ENCODE data around the gene SMYD5. TPM values are rescaled to one million over a fixed set of nuclear protein-coding genes. Genes with fewer than 3 reads are reported as not detected.

The SMYD5 gene
- total RNA-seq, 2 experiments from 2014 or later, result 39.1 to 46.7 TPM

GRCh38 chr2:73223821-73224220 is 9.8 kb downstream of the SMYD5 start:
- H3K27me3 Mint-ChIP-seq, result no peaks in the 10 kb centered on the region
- H3K36me3 Mint-ChIP-seq (ENCODE audit: low read depth), result peaks cover 68% of the 10 kb centered on the region
- no peak for TF ChIP-seq CTCF (IDR thresholded peaks at IDR 0.05)
- no peak overlapping the region for H3K4me3 Mint-ChIP-seq
- DNase-seq, result no peak
- ChIA-PET POLR2A (interaction anchor here (1.1 to 2.0 kb wide), 3 partner anchors 9 to 13 kb away, joined by 4 to 5 read pairs (median 4); partner anchors contain the start of gene PRADC1), CTCF (no interaction called here)
- peaks cover 66% of the 10 kb centered on the region for H3K36me3 ChIP-seq (ENCODE audit: insufficient read depth, low read length)
- no peak overlapping the region for H3K4me3 ChIP-seq (ENCODE audit: low read length)
- no peak overlapping the region for H3K27ac Mint-ChIP-seq
- intact Hi-C loops (cut with DNase I, micrococcal nuclease), result no loop called here
- H3K9me3 ChIP-seq (ENCODE audit: control insufficient read depth in 1 of 2, insufficient read depth in 1 of 2, low read length in 2 of 2), result no peaks in the 10 kb centered on the region
- no peaks in the 10 kb centered on the region for H3K4me1 Mint-ChIP-seq (ENCODE audit: low read depth)
- no peaks in the 10 kb centered on the region for H3K9me3 Mint-ChIP-seq
- H3K4me1 ChIP-seq (ENCODE audit: insufficient read depth, low read length), result no peaks in the 10 kb centered on the region
- no peak for ATAC-seq (ENCODE audit: poor library complexity)
- no peaks in the 10 kb centered on the region for H3K27me3 ChIP-seq (ENCODE audit: control insufficient read depth in 1 of 2, insufficient read depth in 2 of 2, low read length in 2 of 2)
- H3K27ac ChIP-seq (ENCODE audit: low read depth in 1 of 2, low read length in 2 of 2), result no peak overlapping the region

GRCh38 chr2:73225513-73226360 is 11.7 kb downstream of the SMYD5 start:
- DNase-seq, result no peak
- no peak for ATAC-seq (ENCODE audit: poor library complexity)
- Mint-ChIP-seq H3K27me3 (no peaks in the 10 kb centered on the region), H3K9me3 (no peaks in the 10 kb centered on the region), H3K4me1 (ENCODE audit: low read depth) (no peaks in the 10 kb centered on the region), H3K27ac (peak overlapping the region; percentile 12), H3K4me3 (no peak overlapping the region), H3K36me3 (ENCODE audit: low read depth) (peaks cover 50% of the 10 kb centered on the region)
- ChIA-PET POLR2A (interaction anchor here (2.0 kb wide), 1 partner anchor 11 kb away, joined by 5 read pairs; no protein-coding TSS in a partner anchor), CTCF (no interaction called here)
- Histone ChIP-seq H3K27me3 (ENCODE audit: control insufficient read depth in 1 of 2, insufficient read depth in 2 of 2, low read length in 2 of 2) (no peaks in the 10 kb centered on the region), H3K4me1 (ENCODE audit: insufficient read depth, low read length) (no peaks in the 10 kb centered on the region), H3K36me3 (ENCODE audit: insufficient read depth, low read length) (peaks cover 51% of the 10 kb centered on the region), H3K9me3 (ENCODE audit: control insufficient read depth in 1 of 2, insufficient read depth in 1 of 2, low read length in 2 of 2) (no peaks in the 10 kb centered on the region), H3K4me3 (ENCODE audit: low read length) (no peak overlapping the region), H3K27ac (ENCODE audit: low read depth in 1 of 2, low read length in 2 of 2) (no peak overlapping the region)
- no peak for TF ChIP-seq CTCF (IDR thresholded peaks at IDR 0.05)
- intact Hi-C loops (cut with DNase I, micrococcal nuclease), result no loop called here

- H3K9me3 ChIP-seq (ENCODE audit: control insufficient read depth in 1 of 2, insufficient read depth in 1 of 2, low read length in 2 of 2), result no peaks in the 10 kb centered on the region
- DNase-seq (no peak), ATAC-seq (ENCODE audit: poor library complexity) (no peak)
- H3K27me3 ChIP-seq (ENCODE audit: control insufficient read depth in 1 of 2, insufficient read depth in 2 of 2, low read length in 2 of 2), result no peaks in the 10 kb centered on the region
- intact Hi-C loops (cut with DNase I, micrococcal nuclease), result no loop called here
- Mint-ChIP-seq H3K4me1 (ENCODE audit: low read depth) (no peaks in the 10 kb centered on the region), H3K36me3 (ENCODE audit: low read depth) (peaks cover 36% of the 10 kb centered on the region), H3K27me3 (no peaks in the 10 kb centered on the region), H3K4me3 (no peak overlapping the region), H3K9me3 (no peaks in the 10 kb centered on the region), H3K27ac (no peak overlapping the region)
- H3K36me3 ChIP-seq (ENCODE audit: insufficient read depth, low read length), result peaks cover 37% of the 10 kb centered on the region
- ChIA-PET CTCF (no interaction called here), POLR2A (no interaction called here)
- no peak for TF ChIP-seq CTCF (IDR thresholded peaks at IDR 0.05)
- H3K4me1 ChIP-seq (ENCODE audit: insufficient read depth, low read length), result no peaks in the 10 kb centered on the region
- no peak overlapping the region for H3K4me3 ChIP-seq (ENCODE audit: low read length)
- H3K27ac ChIP-seq (ENCODE audit: low read depth in 1 of 2, low read length in 2 of 2), result no peak overlapping the region
Observed at GRCh38 chr2:73227086-73227485, 13.0 kb downstream of the SMYD5 start.
